GM19023 (cell line): ENCODE results near the gene KRT80.

ENCODE experiments used
- ATAC-seq: cut with Tn5 transposase; IDR thresholded peaks from one replicate; pipeline ENCODE4 v1.9.1; 2021; ENCODE audit warnings: mild to moderate bottlenecking, moderate library complexity; ENCODE audit not compliant: unreplicated experiment

The KRT80 gene

DNA sequence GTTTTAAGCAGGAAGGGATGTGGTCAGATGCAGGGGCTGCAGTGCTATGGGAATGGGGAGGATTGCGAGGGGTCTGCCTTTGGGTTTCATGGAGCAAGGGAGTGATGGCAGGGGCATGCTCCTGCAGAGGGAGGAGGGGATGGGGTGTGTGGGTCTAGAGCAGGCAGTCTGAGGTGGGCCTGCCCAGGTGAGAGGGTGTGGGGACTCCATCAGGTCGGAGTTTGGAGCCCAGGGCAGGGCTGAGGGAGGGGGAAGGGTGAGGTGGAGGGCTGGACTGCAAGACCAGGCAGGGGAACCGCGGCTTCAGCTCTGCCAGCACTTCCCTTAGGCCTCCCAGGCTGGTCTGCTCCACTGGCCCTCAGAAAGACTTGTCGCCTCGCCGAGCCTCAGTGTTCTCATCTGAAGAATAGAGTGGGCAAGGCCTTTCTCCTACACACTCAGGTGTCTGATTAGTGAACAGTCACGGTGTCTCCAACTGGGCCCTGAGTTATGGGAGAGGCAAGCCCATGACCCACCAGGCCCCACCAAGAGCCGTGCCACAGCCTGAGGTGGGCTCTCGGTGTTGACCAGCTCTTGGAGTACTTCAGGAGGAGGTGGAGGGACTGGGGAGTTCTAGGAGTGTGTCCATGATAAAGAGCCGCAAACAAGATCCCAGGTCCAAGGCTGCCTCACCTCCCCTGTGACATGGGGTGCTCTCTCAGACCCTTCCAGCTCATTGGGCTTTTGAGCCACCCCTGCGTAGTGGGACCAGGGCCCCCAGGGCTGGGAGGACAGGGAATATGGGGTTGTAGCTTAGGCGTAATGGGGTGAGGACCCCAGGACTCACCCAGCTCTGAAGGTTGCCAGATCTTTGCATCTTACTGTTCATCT is 20.1 kb upstream of the KRT80 start:
- ATAC-seq: no peak

DNA sequence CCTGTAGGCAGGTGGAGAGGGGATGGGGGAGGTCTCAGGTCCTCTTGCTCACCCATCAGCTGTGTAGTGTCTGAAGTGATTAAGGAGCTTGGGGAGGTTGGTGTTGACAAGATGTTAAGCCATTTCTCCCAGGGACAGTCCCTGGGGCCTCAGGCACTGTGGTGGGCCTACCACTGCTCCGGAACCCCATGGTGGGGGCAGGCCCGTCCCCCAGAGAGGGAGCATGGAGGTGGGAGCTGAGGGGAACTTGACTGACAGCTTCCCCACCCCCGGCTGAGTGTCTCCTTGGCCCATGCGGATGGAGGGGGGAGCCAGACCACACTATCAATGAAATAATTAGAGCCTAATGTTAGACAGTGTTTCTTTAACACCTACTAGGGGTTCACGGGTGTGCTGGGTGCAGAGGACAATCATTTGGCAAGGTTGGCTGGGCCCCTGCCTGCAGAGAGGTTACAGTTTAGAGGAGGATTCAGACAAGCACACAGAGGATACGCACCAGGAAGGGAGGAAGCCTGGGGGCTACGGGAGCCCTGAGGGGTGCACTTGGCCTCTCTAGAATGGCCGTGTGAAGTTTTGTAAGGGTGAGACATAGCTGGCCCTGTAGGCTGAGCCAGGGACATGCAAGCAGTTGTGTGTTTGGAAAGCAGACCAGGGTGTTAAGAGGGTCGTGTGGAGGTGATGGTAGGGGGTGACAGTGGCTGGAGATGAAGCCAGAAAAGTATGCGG is 19.3 kb upstream of the KRT80 start:
- no peak for ATAC-seq

DNA sequence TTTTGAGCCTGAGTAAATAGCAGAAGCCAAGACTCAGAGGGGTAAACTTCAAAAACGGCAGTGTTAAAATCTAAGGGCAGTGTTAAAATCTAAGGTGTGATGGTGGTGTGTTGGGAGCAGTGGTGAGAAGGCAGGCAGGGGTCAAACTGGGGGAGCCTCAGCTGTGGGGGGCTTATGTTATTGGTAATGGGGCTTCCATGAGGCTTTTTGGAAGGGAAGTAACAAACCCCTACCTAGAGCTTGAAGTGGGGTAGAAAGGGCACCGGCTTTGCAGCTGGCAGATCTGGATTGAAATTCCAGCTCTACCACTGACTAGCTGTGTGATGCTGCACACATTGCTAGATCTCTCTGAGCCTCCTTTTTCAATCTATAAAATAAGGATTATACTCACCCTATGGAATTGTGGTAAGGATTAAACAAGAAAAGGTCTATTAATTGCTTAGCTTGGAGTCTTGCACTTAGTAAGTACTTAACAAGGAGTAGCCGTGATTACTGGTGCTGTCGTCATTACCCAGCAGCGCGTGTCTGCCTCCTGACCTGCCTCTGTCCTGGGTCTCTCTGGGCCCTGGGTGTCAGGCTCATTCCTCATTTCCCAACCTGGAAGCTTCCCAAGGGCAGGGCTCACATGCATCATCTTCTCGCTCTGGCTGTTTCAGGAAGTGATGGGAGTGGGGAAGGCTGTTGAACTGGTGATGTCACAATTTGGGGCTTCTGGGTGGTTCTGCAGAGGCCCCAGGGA is 18.5 kb upstream of the KRT80 start:
- ATAC-seq: no peak

DNA sequence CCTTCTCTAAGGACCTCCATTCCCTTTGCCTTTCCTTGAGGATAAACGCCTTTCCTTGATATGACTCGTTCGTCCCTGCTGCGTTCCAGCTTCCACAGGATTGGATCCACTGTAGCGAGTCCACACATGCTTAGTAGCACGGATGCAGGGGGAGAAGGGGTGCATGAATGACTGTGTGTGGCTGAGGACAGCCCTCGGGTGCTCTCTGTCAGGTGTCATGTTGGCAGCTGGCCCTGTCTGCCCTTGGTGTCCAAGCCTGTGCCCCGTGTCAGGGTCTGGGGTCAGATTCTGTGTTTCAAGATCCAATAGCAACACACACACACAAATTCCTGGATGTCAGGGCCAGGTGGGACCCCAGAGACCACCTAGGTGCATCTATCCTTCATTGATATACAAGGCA is 17.5 kb upstream of the KRT80 start:
- ATAC-seq: no peak

DNA sequence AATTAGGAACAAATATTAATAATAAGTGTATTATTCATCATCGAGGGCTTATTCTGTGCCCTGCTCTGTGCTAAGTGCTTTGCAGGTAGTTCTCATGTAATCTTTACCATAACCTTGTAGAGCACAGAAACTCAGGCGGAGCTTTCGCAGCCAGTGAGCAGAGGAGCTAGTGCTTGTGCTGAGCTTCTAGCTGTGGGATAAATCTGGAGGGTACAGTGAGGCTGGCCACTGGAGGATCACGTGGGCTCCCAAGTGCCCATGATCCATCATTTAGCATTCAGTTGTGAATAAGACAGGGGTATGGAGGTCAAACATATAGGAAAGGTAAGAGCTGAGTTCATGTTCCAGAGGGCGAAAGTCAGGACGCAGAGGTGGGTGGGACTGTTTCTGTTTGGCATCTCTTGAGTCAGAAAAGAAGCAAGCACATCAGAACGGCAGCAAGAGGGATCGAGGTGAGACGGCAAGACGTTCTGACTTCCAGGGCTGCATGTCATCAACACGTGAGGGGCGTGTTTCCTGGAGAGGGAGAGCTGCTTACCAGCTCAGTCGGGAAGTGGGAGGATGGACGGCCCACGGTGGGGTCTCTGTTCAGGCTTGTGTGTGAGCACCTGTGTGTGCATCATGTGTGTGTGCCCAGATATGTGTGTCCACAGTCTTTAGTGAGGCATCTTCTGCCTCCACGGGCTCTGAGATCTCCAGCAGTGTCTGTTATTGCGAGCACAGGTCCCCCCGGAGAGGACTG is 16.8 kb upstream of the KRT80 start:
- no peak for ATAC-seq

DNA sequence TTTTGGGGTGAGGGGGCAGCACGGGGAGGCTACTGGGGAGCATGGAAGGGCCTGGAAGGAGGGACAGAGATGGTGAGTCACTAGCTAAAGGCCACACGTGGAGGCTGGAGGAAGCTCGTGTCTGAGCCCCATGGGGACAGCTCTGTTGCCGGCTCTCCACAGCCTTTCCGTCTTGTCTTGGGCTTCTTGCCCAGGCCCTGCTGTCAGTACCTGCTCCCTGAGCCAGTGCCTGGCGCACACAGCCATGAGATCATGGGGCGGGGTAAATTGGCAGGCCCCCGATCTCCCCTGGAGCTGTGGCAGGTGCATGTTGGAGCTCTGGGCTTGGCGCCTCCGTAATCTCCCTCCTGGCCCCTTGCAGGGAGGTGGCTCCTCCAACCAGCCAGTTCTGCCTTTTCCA is 16.1 kb upstream of the KRT80 start:
- ATAC-seq: no peak

DNA sequence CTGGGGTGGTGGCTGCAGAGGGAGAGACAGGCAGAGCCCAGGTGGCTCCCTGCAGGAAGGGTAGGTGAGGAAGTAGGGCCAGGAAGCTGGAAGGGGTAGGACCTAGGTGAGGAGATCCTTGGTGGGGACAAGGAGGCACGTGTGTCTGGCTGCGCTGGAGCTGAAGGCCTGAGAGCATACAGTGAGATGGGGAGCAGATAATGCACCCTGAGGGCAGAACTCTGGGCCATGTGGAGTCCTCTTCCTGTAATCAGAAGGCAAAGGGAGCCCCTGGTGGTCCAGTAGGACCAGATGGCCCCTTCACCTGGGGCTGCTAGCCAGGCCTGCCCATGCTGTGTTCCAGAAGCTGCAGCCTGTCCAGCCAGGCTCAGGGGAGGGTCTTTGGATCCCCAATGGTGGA is 15.3 kb upstream of the KRT80 start:
- ATAC-seq: no peak

DNA sequence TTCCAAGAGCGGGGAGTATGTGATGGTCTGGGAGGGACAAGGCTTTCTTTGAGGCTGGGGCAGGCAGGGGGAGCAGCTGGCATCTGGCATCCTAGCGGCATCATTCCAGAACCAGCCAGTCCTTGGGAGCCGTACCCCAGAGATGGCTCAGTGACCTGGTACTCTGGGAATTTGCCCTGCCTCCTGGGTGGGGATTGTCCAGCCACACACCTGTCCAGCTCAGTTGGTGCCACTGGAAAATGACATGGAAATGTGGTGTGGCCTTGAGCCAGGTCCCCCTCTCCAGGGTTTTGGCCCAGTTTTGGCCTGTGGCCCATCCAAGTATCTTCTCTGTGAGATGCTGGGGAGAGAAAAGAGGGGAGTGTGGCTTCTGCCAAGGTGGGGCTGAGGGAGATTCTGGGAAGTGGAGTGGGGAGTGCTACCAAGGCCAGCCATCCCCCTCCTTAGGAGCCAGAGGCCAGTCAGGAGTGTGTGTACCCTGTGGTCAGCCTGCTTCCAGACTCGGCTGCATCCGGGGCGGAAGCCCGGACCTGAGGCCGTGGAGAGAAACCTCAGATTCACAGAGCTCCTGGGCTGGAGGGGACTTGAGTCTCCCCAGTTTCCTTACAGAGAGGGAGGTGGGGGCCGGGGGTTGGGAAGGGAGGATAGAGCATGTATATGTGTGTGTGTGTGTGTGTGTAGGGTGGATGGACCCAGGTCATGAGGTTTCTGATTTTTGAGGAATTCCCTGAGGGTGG is 14.7 kb upstream of the KRT80 start:
- ATAC-seq: no peak

DNA sequence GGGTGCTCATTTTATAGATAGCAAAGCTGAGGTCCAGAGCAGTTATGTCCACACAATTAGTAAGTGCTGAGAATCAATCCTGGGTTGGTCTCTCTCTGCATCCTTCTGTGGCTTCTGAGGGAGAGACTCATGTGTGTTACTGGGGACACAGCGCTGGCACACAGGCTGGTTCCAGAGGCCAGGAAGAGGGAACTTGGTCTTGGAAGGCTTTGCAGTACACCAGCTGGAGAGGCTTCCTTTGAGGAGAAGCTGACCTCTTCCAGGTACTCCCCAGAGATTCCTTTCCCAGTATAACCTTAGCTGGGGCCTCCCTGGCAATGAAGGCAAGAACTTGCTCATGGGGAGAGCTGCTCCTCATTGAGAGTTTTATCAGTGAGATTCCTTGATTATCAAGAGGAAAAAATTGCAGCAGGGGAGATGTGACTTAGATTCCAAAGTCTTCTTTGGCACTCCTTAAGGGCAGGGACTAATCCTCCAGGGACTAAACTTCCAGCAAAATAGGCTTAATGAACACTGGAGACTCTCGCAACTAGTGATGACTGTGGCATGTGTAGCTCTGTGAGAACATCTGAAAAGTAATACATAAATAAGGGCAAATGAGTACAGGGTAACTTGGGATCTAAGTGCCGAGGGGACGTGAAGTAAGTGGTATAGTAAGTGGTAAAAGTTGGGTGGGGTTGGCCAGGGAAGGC is 13.9 kb upstream of the KRT80 start:
- ATAC-seq: no peak

DNA sequence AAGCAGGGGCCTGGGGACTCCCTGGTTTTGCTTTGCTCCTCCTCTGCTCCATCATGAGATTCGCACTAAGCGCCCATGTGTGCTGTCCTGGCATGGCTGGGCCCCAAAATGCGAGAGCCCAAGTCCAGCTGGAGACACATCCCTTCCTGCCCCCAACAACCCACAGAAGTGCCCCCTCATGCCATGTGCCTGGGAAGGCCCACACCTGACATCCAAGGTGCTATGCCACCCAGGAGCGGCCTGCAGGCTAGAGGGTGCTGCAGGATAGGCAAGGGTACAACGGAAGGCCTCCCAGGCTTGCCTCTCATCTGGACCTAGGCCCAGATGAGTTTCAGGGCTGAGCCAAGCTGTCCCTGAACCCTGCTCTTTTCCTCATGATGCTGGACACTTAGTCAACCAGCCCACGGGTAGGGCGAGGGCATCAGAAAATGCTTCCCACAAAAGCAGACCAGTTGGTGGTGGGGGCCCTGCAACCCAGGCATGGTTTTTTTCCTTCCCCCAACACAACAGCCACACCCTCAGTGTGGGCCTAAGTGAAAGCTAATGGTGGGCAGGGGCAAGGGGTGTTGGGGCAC is 13.2 kb upstream of the KRT80 start:
- no peak for ATAC-seq

DNA sequence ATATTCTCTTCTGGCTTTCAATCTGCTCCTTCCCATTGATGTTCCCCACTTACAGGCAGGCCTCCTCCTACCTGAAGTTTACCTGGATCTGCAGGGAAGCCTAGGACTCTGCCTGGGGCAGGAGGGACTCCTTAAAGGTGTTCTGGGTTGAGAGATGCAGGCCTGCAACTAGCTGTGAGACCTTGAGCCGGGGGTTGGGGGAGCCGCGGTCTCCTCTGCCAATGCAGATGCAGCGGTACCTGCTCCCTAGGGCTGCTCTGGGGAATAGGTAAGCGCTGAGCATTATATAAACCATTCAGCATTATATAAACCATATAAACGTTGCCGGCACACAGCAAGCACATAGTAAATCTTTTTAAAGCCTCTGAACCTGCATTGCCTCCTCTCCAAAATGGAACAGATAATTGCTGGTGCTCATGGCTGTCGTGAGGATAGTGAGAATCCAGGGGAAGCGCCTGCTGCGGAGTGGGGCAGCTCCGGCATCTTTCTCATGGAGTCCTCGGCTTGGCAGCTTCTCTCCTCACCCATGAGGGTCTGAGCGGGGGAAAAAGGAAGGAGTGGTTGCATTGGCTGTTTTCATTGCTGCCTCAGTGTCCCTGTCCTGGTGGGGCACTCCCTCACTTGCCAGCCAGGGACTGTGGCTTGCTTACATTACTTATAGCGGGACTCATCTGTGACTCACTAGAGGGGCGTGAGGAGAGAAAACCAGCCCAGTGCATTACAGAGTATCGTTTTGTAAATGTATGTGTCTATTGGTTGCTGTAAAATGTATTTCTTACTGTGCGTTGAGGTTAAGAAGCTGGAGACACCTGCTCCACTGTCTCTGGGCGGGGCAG is 12.5 kb upstream of the KRT80 start:
- ATAC-seq: no peak

DNA sequence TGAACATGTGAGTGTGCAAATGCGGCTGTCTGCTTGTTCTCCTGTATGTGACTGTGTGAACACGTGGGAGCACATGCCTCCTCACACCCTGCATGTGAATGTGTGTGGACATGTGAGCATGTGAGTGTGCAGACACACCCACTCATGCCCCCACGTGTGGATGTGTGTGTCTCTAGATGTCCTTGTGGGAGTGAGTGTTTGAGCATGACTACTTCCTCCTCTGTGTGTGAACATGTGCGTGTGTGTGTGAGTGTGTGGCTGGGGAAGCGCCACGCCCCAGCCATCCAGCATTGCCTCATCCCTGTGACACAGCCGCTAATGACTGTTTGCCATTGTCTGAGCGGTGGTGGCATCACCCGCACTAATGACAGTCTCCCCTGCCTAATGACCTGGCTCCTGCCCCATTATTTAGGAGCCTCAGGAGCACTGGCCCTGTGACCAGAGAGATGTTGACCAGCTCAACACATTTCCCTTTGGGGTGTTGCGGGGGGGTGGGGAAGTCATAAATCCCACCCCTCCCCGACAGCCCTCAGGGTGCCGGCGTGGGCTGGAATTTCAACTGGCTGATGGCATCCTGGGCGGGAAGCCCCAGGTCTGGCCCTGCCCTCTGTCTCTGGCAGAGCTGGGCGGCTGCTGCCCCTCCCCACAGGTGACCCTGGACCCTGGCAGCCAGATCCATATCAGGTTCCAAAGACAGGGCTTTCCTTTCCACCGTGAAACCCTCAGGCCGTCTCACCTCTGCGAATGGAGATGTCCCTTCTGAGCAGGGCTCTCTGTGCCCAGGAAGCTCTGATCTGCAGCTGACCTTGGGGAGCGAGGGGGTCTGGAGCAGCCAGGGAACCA is 11.5 kb upstream of the KRT80 start:
- no peak for ATAC-seq

DNA sequence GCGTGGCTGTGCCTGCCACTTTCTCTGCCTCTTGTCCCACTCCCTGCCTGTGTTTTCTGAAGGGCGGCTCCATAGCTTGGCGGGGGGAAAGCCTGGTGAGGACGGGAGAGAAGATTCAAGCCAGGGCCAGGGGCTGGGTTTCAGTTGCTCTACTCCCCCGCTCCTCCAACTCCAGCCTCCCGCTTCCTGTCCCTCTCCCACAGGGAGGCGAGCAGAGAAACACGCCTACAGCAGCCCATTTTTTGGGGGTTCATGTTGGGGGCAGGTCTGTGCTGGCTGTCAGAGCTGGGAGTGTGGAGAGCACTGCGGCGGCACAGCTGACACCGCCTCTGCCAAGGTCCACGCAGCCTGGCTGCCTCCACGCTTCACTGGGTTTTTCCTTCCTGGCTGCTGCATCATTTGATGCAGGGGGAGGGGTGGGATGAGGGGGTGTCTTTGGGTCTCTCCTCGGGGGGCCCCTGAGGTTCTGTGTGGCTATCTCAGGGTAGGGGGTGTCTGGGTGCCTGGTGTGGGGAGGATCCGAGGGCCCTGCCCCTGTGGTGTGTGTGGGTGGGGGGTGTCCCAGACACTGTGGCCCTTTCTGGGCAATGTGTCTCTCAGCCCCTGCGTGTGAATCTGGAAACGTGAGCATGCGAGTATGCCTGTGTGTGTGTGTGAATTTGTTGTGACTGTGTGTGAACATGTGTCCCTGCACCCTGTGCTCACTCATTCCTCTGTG is 10.7 kb upstream of the KRT80 start:
- ATAC-seq: no peak

DNA sequence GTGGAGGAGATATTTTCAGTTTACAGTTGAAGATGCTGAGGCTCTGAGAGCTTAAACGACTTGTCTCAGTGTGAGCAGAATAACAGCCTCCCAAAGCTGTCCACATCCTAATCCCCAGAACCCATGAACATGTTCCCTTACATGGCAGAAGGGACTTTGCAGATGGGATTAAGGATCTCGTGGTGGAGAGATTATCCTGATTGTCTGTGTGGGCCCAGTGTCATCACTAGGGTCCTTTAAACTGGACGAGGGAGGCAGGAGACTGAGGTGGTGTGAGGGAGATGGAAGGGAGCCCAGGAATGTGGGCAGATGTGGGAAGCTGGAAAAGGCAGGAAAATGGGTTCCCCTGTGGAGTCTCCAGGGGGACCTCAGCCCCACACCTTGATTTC is 9.6 kb upstream of the KRT80 start:
- ATAC-seq: no peak

DNA sequence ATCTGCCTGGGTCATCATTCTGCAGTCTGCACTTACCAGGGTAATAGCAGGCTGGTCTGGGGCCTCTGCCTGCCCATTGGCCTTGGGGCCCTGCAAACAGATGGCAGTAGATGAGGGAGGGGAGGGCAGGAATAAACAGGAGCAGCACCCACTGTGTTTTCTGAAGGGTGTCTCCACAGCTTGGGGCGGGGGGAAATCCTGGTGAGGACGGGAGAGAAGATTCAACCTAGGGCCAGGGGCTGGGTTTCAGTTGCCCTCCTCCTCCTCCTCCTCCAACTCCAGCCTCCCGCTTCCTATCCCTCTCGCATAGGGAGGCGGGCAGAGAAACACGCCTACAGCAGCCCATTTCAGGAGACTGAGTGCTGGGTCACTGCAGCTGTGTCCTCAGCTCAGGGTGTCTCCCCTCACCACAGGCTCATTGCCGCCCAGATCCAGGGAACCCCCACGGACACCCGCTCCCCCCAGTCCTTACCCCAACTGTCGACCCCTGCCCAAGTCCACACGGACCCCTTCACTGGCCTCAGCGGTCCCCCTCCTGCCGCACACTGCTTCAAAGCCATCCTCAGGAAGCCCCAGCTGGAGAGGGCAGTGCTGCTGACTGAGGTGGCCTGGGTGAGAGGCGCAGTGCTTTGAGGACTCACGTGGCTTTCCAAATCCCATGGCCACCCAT is 9.1 kb upstream of the KRT80 start:
- ATAC-seq: no peak

DNA sequence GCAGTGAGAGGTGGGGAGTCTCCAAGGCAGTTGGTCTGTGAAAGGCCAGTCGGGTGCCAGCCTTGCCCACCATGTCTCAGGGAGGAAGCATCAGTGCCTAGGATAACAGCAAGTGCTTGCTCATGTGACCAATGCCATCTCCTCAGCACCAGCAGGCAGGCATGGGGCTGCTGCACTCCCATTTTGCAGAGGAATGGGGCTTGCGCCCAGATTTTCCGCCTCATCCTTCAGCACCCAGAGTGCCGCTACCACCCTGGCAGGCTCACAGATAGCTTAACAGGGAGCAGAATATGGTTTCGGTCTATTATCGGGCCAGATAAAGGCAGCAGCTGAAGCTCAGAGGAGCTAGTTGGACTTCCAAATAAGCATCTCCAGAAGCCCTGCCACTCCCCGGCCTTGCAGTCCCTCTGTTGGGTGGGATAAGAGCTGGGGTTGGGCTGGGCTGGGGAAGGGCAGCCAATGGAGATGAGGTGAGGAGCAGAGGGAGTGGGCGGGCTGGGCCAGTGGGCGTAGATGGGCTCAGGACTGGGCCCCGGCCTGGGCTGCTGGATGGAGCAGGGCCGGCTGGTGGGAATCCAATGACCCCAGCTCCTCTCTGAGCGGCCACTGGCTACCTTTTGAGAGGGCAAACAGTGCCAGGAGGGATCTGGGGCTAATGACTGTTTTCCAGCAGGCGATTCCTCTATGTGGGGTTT is 8.4 kb upstream of the KRT80 start:
- ATAC-seq: no peak
